ACC112 (cell line): Measurements from ENCODE around the gene SLC35F1.

Experiments
- H2AFZ ChIP-seq: fragments of 200-600 bp; sonication (generic); one replicate; pipeline ENCODE4 v1.6.0; 2017; ENCODE audit warnings: antibody characterized with exemption, low read length; ENCODE audit not compliant: unreplicated experiment
- H3K27ac ChIP-seq: fragments of 200-600 bp; sonication (generic); 2 replicates; pipeline ENCODE4 v1.5.1; 2014; ENCODE audit warnings: low read depth, mild to moderate bottlenecking, antibody characterized with exemption, low read length, moderate library complexity
- H3K27me3 ChIP-seq: fragments of 200-600 bp; sonication (generic); 2 replicates; pipeline ENCODE4 v1.6.1; 2014; ENCODE audit warnings: mild to moderate bottlenecking, antibody characterized with exemption, low read length, moderate library complexity, mixed read lengths; ENCODE audit not compliant: insufficient read depth
- H3K36me3 ChIP-seq: fragments of 200-600 bp; sonication (generic); 2 replicates; pipeline ENCODE4 v1.6.1; 2016; ENCODE audit warnings: mild to moderate bottlenecking, antibody characterized with exemption, low read length, moderate library complexity, mixed read lengths; ENCODE audit not compliant: insufficient read depth
- H3K4me1 ChIP-seq: fragments of 200-600 bp; sonication (generic); one replicate; pipeline ENCODE4 v1.6.1; 2016; ENCODE audit warnings: low read length, mixed read lengths; ENCODE audit not compliant: insufficient read depth, unreplicated experiment, control insufficient read depth
- H3K4me3 ChIP-seq: fragments of 200-600 bp; sonication (generic); 2 replicates; pipeline ENCODE4 v1.5.1; 2014; ENCODE audit warnings: mild to moderate bottlenecking, low read depth, low read length
- H3K79me2 ChIP-seq: fragments of 200-600 bp; sonication (generic); one replicate; pipeline ENCODE4 v1.6.0; 2016; ENCODE audit warnings: low read length; ENCODE audit not compliant: control insufficient read depth, unreplicated experiment, insufficient read depth

Gene SLC35F1

DNA sequence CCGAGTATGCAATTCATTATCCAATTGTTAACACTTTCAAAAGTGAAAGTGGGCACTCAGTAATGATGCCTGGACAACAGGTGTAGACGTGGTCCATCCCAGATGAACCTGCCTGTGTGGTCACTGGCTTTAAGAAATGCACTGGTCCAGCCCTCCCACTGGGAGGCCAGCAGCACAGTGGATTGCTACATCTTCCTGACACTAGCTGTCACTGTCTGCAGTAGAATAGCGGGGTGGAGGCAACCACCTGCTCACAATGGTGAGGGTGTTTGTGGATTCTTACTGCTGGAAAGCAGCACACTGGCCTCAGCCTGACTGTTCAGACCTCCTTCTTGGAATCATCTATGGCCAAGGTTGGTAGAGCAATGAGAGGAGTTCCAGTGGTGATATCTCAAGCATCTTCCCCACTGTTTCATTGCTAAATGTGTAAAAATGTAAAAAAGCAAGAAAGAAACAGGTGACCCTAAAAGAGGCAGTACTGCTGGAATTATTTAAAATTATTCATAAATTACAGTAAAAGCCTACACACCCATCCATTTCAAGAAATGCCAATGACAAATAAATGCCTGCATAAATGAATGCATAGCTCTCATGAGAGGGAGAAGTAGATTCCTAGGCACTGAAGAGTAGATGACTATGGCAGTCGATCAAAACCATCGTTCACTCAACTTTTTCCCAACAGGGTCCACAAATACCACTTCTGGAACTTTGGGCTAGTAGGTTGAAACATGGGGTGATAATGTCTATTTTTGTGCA, 413.0 kb downstream of the SLC35F1 start:
- H3K36me3 ChIP-seq: no peaks in the 10 kb centered on the region
- no peak overlapping the region for H3K27ac ChIP-seq
- H3K4me1 ChIP-seq: peaks cover 13% of the 10 kb centered on the region
- no peak overlapping the region for H2AFZ ChIP-seq
- H3K4me3 ChIP-seq: no peak overlapping the region
- H3K27me3 ChIP-seq: no peaks in the 10 kb centered on the region
- no peaks in the 10 kb centered on the region for H3K79me2 ChIP-seq

DNA sequence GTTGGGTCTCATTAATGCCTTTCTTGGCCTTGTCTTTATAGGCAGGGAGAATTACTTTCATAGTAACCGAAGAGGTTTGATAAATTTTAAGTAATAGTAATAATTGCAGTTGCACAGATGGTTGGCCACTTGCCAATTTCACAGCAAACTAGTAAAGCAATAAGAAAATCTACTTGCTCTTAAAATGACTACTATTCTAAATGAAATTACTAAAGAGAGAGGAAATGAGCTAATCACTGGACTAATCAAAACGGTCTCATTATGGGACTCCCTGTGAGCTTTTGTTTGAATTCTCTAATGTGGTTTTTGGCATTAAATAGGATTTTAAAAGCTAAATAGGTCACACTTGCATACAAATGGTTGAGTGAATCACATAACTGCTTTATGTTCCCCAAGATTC, 413.6 kb downstream of the SLC35F1 start:
- H3K4me1 ChIP-seq: peaks cover 13% of the 10 kb centered on the region
- no peaks in the 10 kb centered on the region for H3K36me3 ChIP-seq
- H3K4me3 ChIP-seq: no peak overlapping the region
- no peak overlapping the region for H2AFZ ChIP-seq
- no peaks in the 10 kb centered on the region for H3K27me3 ChIP-seq
- H3K27ac ChIP-seq: no peak overlapping the region
- no peaks in the 10 kb centered on the region for H3K79me2 ChIP-seq

DNA sequence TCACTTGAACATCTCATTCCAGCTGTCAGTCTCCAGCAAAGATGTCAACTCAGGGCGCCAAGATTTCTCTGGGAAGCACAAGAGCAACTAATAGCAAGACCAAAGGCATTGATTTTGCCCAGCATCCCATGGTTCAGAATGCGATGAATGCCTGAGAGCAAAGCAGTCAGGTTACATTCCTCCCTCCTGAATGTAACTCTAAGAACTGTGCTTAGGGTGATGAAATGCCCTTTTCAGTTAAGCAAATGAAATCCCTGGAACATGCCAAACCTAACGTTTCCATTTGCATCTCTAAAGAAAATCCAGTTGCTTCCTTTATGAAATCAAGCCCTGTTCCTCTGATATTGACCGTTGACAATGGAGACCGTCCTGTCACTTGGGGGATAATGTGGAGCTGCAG, 417.1 kb downstream of the SLC35F1 start:
- Histone ChIP-seq H3K27ac (no peak overlapping the region), H3K36me3 (no peaks in the 10 kb centered on the region), H3K27me3 (no peaks in the 10 kb centered on the region), H3K4me1 (no peaks in the 10 kb centered on the region), H2AFZ (no peak overlapping the region), H3K79me2 (no peaks in the 10 kb centered on the region), H3K4me3 (no peak overlapping the region)

DNA sequence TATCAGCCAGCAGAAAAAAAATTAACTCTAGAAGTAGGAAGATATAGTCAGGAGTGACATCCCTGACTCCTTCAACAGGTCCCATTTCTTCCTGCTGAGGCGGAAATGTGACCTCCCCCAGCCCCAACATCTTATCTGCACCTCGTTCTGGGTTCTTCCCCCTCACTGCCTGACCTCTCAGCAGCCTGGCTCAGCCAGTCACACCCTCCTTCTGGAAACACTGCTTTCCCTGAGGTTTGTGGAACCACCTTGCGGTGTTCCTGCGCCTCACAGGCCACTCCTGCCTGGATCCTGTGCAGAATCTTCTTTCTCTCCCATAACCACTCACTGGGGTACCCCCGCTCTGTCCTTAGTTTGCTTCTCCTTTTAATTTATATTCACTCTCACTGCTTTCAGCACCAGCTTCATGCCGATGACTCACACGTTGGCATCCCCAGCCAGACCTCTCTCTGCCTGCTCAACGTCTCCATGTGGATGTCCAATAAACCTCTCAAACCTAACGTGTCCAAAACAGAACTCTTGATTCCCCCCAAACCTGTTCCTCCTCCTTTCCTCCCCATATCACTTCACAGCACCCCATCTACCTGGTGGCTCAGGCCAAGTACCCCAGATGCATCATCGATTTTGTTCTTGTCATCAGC, 418.3 kb downstream of the SLC35F1 start:
- Histone ChIP-seq H2AFZ (no peak overlapping the region), H3K4me1 (no peaks in the 10 kb centered on the region), H3K79me2 (no peaks in the 10 kb centered on the region), H3K4me3 (no peak overlapping the region), H3K27me3 (no peaks in the 10 kb centered on the region), H3K36me3 (no peaks in the 10 kb centered on the region), H3K27ac (no peak overlapping the region)

DNA sequence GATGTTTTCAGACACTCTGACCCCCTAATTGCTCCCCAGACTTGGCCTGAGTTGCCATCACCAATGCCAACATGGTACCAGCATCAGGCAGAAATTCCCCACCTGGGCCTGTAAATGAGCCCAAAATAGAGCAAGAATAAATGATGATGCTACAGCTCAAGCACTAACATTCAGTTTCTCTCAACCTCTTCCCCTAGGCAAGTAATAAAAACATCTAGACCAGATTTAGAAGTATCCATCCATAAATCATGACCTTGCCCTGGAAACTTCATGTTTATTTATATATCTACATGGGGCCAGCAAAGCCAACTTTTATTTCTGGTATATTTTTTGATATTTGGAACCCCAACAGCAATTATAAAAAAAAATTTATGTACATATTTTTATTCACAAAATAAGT, 419.6 kb downstream of the SLC35F1 start:
- Histone ChIP-seq H3K4me1 (no peaks in the 10 kb centered on the region), H3K4me3 (no peak overlapping the region), H3K36me3 (no peaks in the 10 kb centered on the region), H2AFZ (no peak overlapping the region), H3K79me2 (no peaks in the 10 kb centered on the region), H3K27ac (no peak overlapping the region), H3K27me3 (no peaks in the 10 kb centered on the region)

DNA sequence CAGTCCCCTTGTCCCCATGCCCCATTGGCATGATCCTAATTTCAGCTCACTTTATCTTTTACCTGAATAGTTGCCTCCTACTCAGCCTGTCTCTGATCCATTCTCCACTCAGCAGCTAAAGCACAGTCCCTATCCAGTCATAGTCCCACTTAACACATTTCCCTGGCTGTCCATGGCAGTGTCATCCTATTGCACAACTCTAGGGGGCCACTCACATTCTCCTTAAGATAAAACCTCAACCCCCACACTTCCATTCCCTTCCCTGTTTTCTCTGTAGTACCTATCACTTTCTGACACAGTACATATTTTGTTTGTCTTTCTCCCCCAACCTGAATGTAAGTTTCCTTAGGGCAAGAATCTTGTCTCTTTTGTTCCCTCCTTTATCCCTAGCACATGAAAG, 420.2 kb downstream of the SLC35F1 start:
- Histone ChIP-seq H3K27ac (no peak overlapping the region), H3K27me3 (no peaks in the 10 kb centered on the region), H3K79me2 (no peaks in the 10 kb centered on the region), H3K36me3 (no peaks in the 10 kb centered on the region), H3K4me3 (no peak overlapping the region), H2AFZ (no peak overlapping the region), H3K4me1 (no peaks in the 10 kb centered on the region)

DNA sequence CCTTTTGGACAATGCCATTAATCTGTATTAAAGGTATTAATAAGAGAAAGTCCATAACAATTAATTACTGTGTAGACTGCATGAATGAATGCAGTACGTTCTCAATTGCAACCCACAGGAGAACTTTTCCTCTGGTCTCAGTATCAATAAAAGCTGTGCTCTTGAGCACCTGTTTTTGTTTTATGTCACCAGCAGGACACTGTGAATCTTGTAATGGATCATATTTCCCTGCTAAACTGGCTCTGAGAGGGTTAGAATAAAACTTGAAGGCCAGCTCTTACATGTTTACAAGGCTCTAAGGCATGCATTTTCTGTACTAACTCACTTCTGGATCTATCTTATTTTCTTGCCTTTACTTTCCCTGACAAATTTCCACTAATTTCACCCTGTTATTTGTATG, 426.7 kb downstream of the SLC35F1 start:
- no peak overlapping the region for H3K27ac ChIP-seq
- H3K4me1 ChIP-seq: no peaks in the 10 kb centered on the region
- H3K4me3 ChIP-seq: no peak overlapping the region
- no peak overlapping the region for H2AFZ ChIP-seq
- H3K36me3 ChIP-seq: no peaks in the 10 kb centered on the region
- H3K79me2 ChIP-seq: no peaks in the 10 kb centered on the region
- peaks cover 8% of the 10 kb centered on the region; the same call in 1 of the 2 replicates for H3K27me3 ChIP-seq

DNA sequence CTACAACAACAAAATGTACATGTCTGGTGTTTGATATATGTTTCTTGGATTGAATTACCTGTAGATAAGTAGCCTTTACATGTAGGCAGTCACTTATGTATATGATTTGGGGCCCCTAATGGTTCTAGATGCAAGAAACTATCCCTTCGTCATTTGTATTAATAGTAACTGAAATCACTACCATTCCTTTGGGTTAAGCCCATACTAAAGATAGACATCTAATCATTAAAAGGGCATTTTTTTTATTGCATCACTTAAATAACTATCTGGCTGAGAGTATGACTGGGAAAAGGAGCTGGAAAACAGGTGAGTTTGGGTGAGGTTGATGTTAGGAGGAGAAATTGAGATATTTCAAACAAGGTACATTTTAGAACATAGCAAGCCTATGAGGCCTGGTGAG, 427.6 kb downstream of the SLC35F1 start:
- H3K27ac ChIP-seq: no peak overlapping the region
- H2AFZ ChIP-seq: no peak overlapping the region
- no peaks in the 10 kb centered on the region for H3K79me2 ChIP-seq
- H3K4me1 ChIP-seq: no peaks in the 10 kb centered on the region
- H3K4me3 ChIP-seq: no peak overlapping the region
- H3K27me3 ChIP-seq: peaks cover 8% of the 10 kb centered on the region; the same call in 1 of the 2 replicates
- no peaks in the 10 kb centered on the region for H3K36me3 ChIP-seq

DNA sequence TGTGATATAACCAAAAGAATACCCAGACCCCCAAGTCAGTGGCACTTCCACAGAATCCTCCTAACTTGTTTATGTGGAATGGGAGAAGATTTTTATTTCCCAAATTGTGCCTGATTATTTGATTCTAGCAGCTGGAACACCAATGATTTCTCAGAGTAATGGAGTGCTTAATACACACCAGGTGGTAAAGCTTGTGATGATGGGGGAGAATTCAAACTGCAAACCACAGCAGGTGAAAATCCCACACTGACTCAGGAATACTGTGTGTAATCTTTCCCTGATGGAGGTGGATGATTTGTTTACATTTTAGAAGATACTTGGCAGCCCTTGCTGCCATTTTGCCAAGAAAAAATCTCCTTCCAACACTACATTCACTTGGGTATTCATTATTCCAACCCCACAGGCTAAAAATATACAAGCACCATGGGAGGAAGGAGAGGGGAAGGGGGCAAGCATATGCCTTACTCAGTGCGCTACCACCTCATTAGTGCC, 428.3 kb downstream of the SLC35F1 start:
- H3K27me3 ChIP-seq: peaks cover 8% of the 10 kb centered on the region; the same call in 1 of the 2 replicates
- no peak overlapping the region for H2AFZ ChIP-seq
- no peaks in the 10 kb centered on the region for H3K36me3 ChIP-seq

DNA sequence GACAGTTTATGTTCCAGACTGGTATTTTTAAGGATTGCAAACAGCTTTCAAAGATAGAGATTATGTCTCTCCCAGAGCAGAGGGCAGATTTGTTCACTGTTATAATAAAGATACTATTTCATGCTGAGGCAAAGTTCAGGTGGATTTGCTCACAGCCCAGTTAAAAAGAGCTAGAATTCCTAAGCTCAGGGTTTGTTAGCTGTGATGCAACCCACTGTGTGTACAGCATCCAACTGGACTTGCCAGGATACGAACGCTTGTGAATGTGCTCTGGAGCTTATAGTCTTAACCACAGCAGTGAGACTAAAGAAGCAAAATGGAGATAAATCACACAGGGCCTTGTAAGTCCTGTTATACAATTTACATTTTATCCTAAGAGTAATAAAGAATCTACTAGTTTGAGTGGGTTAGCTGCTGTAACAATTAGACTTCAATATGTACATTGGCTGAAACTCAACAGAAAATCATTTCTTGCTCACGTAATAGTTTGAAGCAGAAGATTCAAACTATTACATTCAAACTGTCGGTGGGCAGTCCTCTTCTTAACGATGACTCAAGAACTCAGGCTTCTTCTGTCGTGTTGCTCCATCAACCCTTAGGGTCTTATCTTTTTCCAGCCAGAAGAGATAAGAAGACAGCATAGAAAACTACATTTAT, 437.1 kb downstream of the SLC35F1 start:
- Histone ChIP-seq H2AFZ (no peak overlapping the region), H3K36me3 (no peaks in the 10 kb centered on the region), H3K4me3 (no peak overlapping the region), H3K27me3 (peaks cover 8% of the 10 kb centered on the region; the same call in 1 of the 2 replicates), H3K79me2 (no peaks in the 10 kb centered on the region), H3K27ac (no peak overlapping the region), H3K4me1 (no peaks in the 10 kb centered on the region)

More for the DNA sequence above, 428.3 kb downstream of the SLC35F1 start:
- no peak overlapping the region for H3K4me3 ChIP-seq
- no peaks in the 10 kb centered on the region for H3K4me1 ChIP-seq
- H3K27ac ChIP-seq: no peak overlapping the region
- no peaks in the 10 kb centered on the region for H3K79me2 ChIP-seq
